T-cell (primary cell): ENCODE results near the gene FAXDC2. TPM values are rescaled to one million over a fixed set of nuclear protein-coding genes. Genes with fewer than 3 reads are reported as not detected.
A peak's percentile ranks its signal among the peaks of the same experiment; 100 is the strongest.
"Not testable (repeated sequence)": the region's sequence is repeated elsewhere in the genome, so short reads cannot be mapped to it uniquely, and the experiment has no call there.

ENCODE experiments used
- ATAC-seq, 4 experiments: fragments of 200-7000 bp in 3 of 4; fragments of 150-1000 bp in 1 of 4; cut with Tn5 transposase; replicated peaks in 1 of 4; 1 replicate in 3 of 4; 2 replicates in 1 of 4; pipeline ENCODE4 v1.10.0; 2021; ENCODE audit warnings: moderate library complexity in 3 of 4, mild to moderate bottlenecking in 2 of 4, moderate number of reproducible peaks in 1 of 4
- CTCF ChIA-PET, 2 donors: fragments of 300-600 bp; sonication (Branson Sonifier 250); formaldehyde crosslinking; loops; one replicate each; lab custom pipeline; 2022; ENCODE audit warnings: antibody characterized with exemption in 2 of 2; lab: Charles Lee
- POLR2A ChIA-PET, 2 donors: fragments of 300-600 bp; sonication (Branson Sonifier 250); formaldehyde crosslinking; loops; one replicate each; lab custom pipeline; 2022; ENCODE audit warnings: antibody characterized with exemption in 2 of 2; lab: Charles Lee
- DNase-seq, 35 experiments: peaks; one replicate each; pipeline versions ENCODE4 v3.0.0 to v3.0.0-alpha.2; 2013 to 2023
- H3K27ac ChIP-seq: one replicate; pipeline ENCODE4 v1.5.1; 2013; ENCODE audit warnings: low read length
- H3K27me3 ChIP-seq, 2 experiments: replicated peaks in 1 of 2; 1 replicate in 1 of 2; 2 replicates in 1 of 2; pipeline versions ENCODE4 v1.6.1 to v1.7.0; 2013; ENCODE audit warnings: low read length in 1 of 2, mixed read lengths in 1 of 2; ENCODE audit not compliant: control insufficient read depth in 2 of 2, insufficient read depth in 2 of 2; ENCODE audit errors: extremely low read depth in 1 of 2
- H3K36me3 ChIP-seq, 2 donors: 1 replicate in 1 of 2; 2 replicates in 1 of 2; pipeline versions ENCODE4 v1.6.1 to v1.7.0; 2013; ENCODE audit warnings: low read length in 1 of 2; ENCODE audit not compliant: control insufficient read depth in 2 of 2, insufficient read depth in 1 of 2; ENCODE audit errors: extremely low read depth in 1 of 2
- H3K4me1 ChIP-seq, 2 experiments: 1 replicate in 1 of 2; 2 replicates in 1 of 2; pipeline versions ENCODE4 v1.6.1 to v1.7.0; 2013; ENCODE audit warnings: low read length in 2 of 2, mixed read lengths in 1 of 2; ENCODE audit not compliant: insufficient read depth in 2 of 2, control insufficient read depth in 1 of 2; ENCODE audit errors: extremely low read depth in 1 of 2
- H3K4me3 ChIP-seq, 2 donors: 1 replicate in 1 of 2; 2 replicates in 1 of 2; pipeline versions ENCODE4 v1.5.1 to v1.7.0; 2013; ENCODE audit warnings: mild to moderate bottlenecking in 2 of 2, low read length in 1 of 2, moderate library complexity in 1 of 2; ENCODE audit not compliant: control insufficient read depth in 1 of 2; ENCODE audit errors: extremely low read depth in 1 of 2
- H3K9me3 ChIP-seq: 2 replicates; pipeline ENCODE4 v1.7.0; 2013
- H3K27ac Mint-ChIP-seq, 2 donors: one replicate each; pipeline ENCODE4 v1.8.0; 2020 to 2021; ENCODE audit warnings: mild to moderate bottlenecking in 2 of 2, mixed read lengths in 2 of 2
- H3K27me3 Mint-ChIP-seq, 2 donors: one replicate each; pipeline ENCODE4 v1.8.0; 2021 to 2022; ENCODE audit warnings: mixed read lengths in 2 of 2
- H3K36me3 Mint-ChIP-seq: one replicate; pipeline ENCODE4 v1.8.0; 2021; ENCODE audit warnings: mixed read lengths
- H3K4me1 Mint-ChIP-seq, 3 donors: one replicate each; pipeline ENCODE4 v1.8.0; 2020 to 2022; ENCODE audit warnings: mixed read lengths in 3 of 3, mild to moderate bottlenecking in 1 of 3
- H3K4me3 Mint-ChIP-seq, 3 donors: one replicate each; pipeline ENCODE4 v1.8.0; 2020 to 2022; ENCODE audit warnings: mild to moderate bottlenecking in 3 of 3, mixed read lengths in 3 of 3, moderate library complexity in 3 of 3
- H3K9me3 Mint-ChIP-seq, 3 donors: one replicate each; pipeline ENCODE4 v1.8.0; 2020 to 2022; ENCODE audit warnings: mixed read lengths in 3 of 3
- WGBS: methylation state at CpG from one replicate; pipeline ENCODE4 v1.1.5; 2013; ENCODE audit warnings: missing lambda C conversion rate; ENCODE audit not compliant: insufficient coverage; 5-methylcytosine and 5-hydroxymethylcytosine counted together
- total RNA-seq, 35 experiments: library from RNA in 6 of 35; stranded (reverse) in 6 of 35; fragments of 120-200 nt in 1 of 35; gene quantifications; one replicate each; pipeline versions ENCODE4 v1.2.1 to v1.2.4 and lab custom pipeline; 2013 to 2026

The FAXDC2 gene
- total RNA-seq, 5 donors from 2014 or later (not counting 1 experiment from before 2014, with no cell fraction given), result 0.29 to 0.44 (median 0.38) TPM; not detected in 1

GRCh38 chr5:154822896-154823295, 27.5 kb downstream of the FAXDC2 start:
- Histone ChIP-seq H3K36me3 (peaks cover 0 to 12% of the 10 kb centered on the region in 2 donors), H3K4me1 (peaks cover 5 to 18% of the 10 kb centered on the region in 2 experiments)
- H3K27ac Mint-ChIP-seq, CTCF ChIA-PET, H3K27me3 Mint-ChIP-seq, H3K9me3 Mint-ChIP-seq, H3K27ac ChIP-seq, H3K4me3 Mint-ChIP-seq, ATAC-seq, H3K9me3 ChIP-seq, DNase-seq, H3K27me3 ChIP-seq, POLR2A ChIA-PET, H3K4me3 ChIP-seq: not testable (repeated sequence)
- H3K4me1 Mint-ChIP-seq, result peaks cover 7 to 35% (median 32%) of the 10 kb centered on the region in 3 donors
- peaks cover 13% of the 10 kb centered on the region for H3K36me3 Mint-ChIP-seq
- 81% methylated on average over 4 of the region's 5 CpGs for WGBS

GRCh38 chr5:154820383-154820782, 30.0 kb downstream of the FAXDC2 start:
- Mint-ChIP-seq H3K27ac (no peak overlapping the region), H3K27me3 (no peaks in the 10 kb centered on the region), H3K9me3 (no peaks in the 10 kb centered on the region), H3K4me3 (no peak overlapping the region), H3K36me3 (peaks cover 26% of the 10 kb centered on the region), H3K4me1 (peaks cover 3 to 24% (median 22%) of the 10 kb centered on the region in 3 donors)
- H3K27me3 ChIP-seq, result no peaks in the 10 kb centered on the region
- POLR2A ChIA-PET, result interaction anchor here in 1 of 2 donors (0.7 kb wide), 1 partner anchor 353 kb away, joined by 3 read pairs; no protein-coding TSS in a partner anchor
- H3K36me3 ChIP-seq, result peaks cover 2 to 30% of the 10 kb centered on the region in 2 donors
- H3K4me1 ChIP-seq, result peaks cover 0 to 16% of the 10 kb centered on the region in 2 experiments
- H3K27ac ChIP-seq, result no peak overlapping the region
- 94% methylated on average over 3 of the region's 5 CpGs for WGBS
- H3K9me3 ChIP-seq, result no peaks in the 10 kb centered on the region
- CTCF ChIA-PET, result no interaction called here
- ATAC-seq (no peak), DNase-seq (no peak)
- H3K4me3 ChIP-seq, result no peak overlapping the region

- peak overlapping the region in 1 of 2 donors; percentile 52 for H3K27ac Mint-ChIP-seq
Observed at GRCh38 chr5:154819546-154819945, 30.9 kb downstream of the FAXDC2 start.

GRCh38 chr5:154818471-154819116, 31.8 kb downstream of the FAXDC2 start:
- ATAC-seq (no peak), DNase-seq (no peak)
- WGBS, result 100% methylated on average over 1 of the region's 2 CpGs
- H3K9me3 ChIP-seq, result no peaks in the 10 kb centered on the region
- ChIA-PET CTCF (interaction anchor here in 1 of 2 donors (1.1 kb wide), 1 partner anchor 169 kb away, joined by 3 read pairs; no protein-coding TSS in a partner anchor), POLR2A (no interaction called here)
- peaks cover 12 to 37% (median 32%) of the 10 kb centered on the region in 3 donors for H3K4me1 Mint-ChIP-seq
- H3K27ac Mint-ChIP-seq, result peak overlapping the region in 1 of 2 donors; percentile 48
- H3K36me3 Mint-ChIP-seq, result peaks cover 35% of the 10 kb centered on the region
- no peak overlapping the region for H3K27ac ChIP-seq
- H3K27me3 ChIP-seq, result no peaks in the 10 kb centered on the region
- no peaks in the 10 kb centered on the region for H3K9me3 Mint-ChIP-seq
- H3K27me3 Mint-ChIP-seq, result no peaks in the 10 kb centered on the region
- no peak overlapping the region for H3K4me3 Mint-ChIP-seq
- no peak overlapping the region for H3K4me3 ChIP-seq
- H3K36me3 ChIP-seq, result peaks cover 8 to 37% of the 10 kb centered on the region in 2 donors
- H3K4me1 ChIP-seq, result peaks cover 0 to 26% of the 10 kb centered on the region in 2 experiments

More at GRCh38 chr5:154819546-154819945, 30.9 kb downstream of the FAXDC2 start:
- 86% methylated on average over 1 of the region's 7 CpGs for WGBS
- CTCF ChIA-PET, result interaction anchor here in 1 of 2 donors (0.8 kb wide), 1 partner anchor 26 kb away, joined by 3 read pairs; no protein-coding TSS in a partner anchor
- Histone ChIP-seq H3K36me3 (peaks cover 8 to 37% of the 10 kb centered on the region in 2 donors), H3K27ac (no peak overlapping the region), H3K27me3 (no peaks in the 10 kb centered on the region), H3K9me3 (no peaks in the 10 kb centered on the region), H3K4me3 (no peak overlapping the region), H3K4me1 (peaks cover 0 to 16% of the 10 kb centered on the region in 2 experiments)
- no peaks in the 10 kb centered on the region for H3K27me3 Mint-ChIP-seq
- H3K36me3 Mint-ChIP-seq, result peaks cover 32% of the 10 kb centered on the region
- H3K9me3 Mint-ChIP-seq, result no peaks in the 10 kb centered on the region
- POLR2A ChIA-PET, result no interaction called here
- no peak for DNase-seq
- H3K4me1 Mint-ChIP-seq, result peaks cover 6 to 32% (median 27%) of the 10 kb centered on the region in 3 donors
- no peak for ATAC-seq
- H3K4me3 Mint-ChIP-seq, result no peak overlapping the region

- ATAC-seq, result no peak
- peaks cover 8 to 41% of the 10 kb centered on the region in 2 donors for H3K36me3 ChIP-seq
Observed at GRCh38 chr5:154817815-154818214, 32.6 kb downstream of the FAXDC2 start.

GRCh38 chr5:154816891-154817492, 33.4 kb downstream of the FAXDC2 start:
- H3K4me1 ChIP-seq, result peaks cover 8 to 37% of the 10 kb centered on the region in 2 experiments
- no peaks in the 10 kb centered on the region for H3K9me3 ChIP-seq
- Mint-ChIP-seq H3K4me3 (no peak overlapping the region), H3K9me3 (no peaks in the 10 kb centered on the region), H3K27ac (peak overlapping the region in 1 of 2 donors; percentile 13), H3K4me1 (peaks cover 27 to 48% (median 47%) of the 10 kb centered on the region in 3 donors), H3K36me3 (peaks cover 40% of the 10 kb centered on the region), H3K27me3 (no peaks in the 10 kb centered on the region)
- H3K27ac ChIP-seq, result no peak overlapping the region
- ATAC-seq (no peak), DNase-seq (no peak)
- no peaks in the 10 kb centered on the region for H3K27me3 ChIP-seq
- no peak overlapping the region for H3K4me3 ChIP-seq
- ChIA-PET CTCF (interaction anchor here (0.6 to 1.4 kb wide), 3 partner anchors 15 to 167 kb away, joined by 3 to 4 read pairs (median 3); no protein-coding TSS in a partner anchor), POLR2A (no interaction called here)
- 100% methylated on average over 1 of the region's 5 CpGs for WGBS
- peaks cover 8 to 44% of the 10 kb centered on the region in 2 donors for H3K36me3 ChIP-seq

More at GRCh38 chr5:154817815-154818214, 32.6 kb downstream of the FAXDC2 start:
- ChIA-PET CTCF (interaction anchor here in 1 of 2 donors (1.4 kb wide), 1 partner anchor 168 kb away, joined by 3 read pairs; no protein-coding TSS in a partner anchor), POLR2A (no interaction called here)
- Mint-ChIP-seq H3K4me1 (peaks cover 19 to 41% (median 40%) of the 10 kb centered on the region in 3 donors), H3K9me3 (no peaks in the 10 kb centered on the region), H3K27me3 (no peaks in the 10 kb centered on the region), H3K27ac (peak overlapping the region in 1 of 2 donors; percentile 43), H3K36me3 (peaks cover 39% of the 10 kb centered on the region), H3K4me3 (no peak overlapping the region)
- Histone ChIP-seq H3K27ac (no peak overlapping the region), H3K9me3 (no peaks in the 10 kb centered on the region), H3K4me1 (peaks cover 8 to 33% of the 10 kb centered on the region in 2 experiments), H3K4me3 (no peak overlapping the region), H3K27me3 (no peaks in the 10 kb centered on the region)
- DNase-seq, result no peak
- no CpG with 5 or more reads among the region's 6 CpGs for WGBS
